Caco-2 (cell line): ENCODE data around the gene LARP4B. TPM values are rescaled to one million over a fixed set of nuclear protein-coding genes. Genes with fewer than 3 reads are reported as not detected.

Experiments used
- BruUV-seq: library from RNA; stranded (reverse); fragments of 400-500 nt; replicated peaks from 2 replicates; lab custom pipeline; 2021; lab: Mats Ljungman, UMichigan
- CTCF ChIA-PET: fragments of 300-600 bp; sonication (Branson Sonifier 250); formaldehyde crosslinking; loops from one replicate; lab custom pipeline; 2022; ENCODE audit warnings: antibody characterized with exemption; lab: Charles Lee
- POLR2A ChIA-PET: fragments of 300-600 bp; sonication (Branson Sonifier 250); formaldehyde crosslinking; loops from one replicate; lab custom pipeline; 2022; ENCODE audit warnings: antibody characterized with exemption; lab: Charles Lee
- DNase-seq, 2 experiments: peaks; one replicate each; pipeline versions ENCODE4 v3.0.0 to v3.0.0-alpha.2; 2020 to 2022
- H3K27me3 ChIP-seq: replicated peaks from 2 replicates; pipeline ENCODE4 v1.6.0; 2011; ENCODE audit warnings: low read length; ENCODE audit not compliant: control insufficient read depth, insufficient read depth
- H3K36me3 ChIP-seq: 2 replicates; pipeline ENCODE4 v1.5.1; 2011; ENCODE audit warnings: low read length; ENCODE audit not compliant: control insufficient read depth, insufficient read depth
- H3K4me1 ChIP-seq: fragments of 250-450 bp; sonication (Bioruptor Pico); 2 replicates; pipeline ENCODE4 v1.5.1; 2020; ENCODE audit warnings: mild to moderate bottlenecking
- H3K4me3 ChIP-seq: 2 replicates; pipeline ENCODE4 v1.5.1; 2011; ENCODE audit warnings: low read depth, mild to moderate bottlenecking, control low read depth, low read length
- H3K9me3 ChIP-seq: fragments of 250-450 bp; sonication (Bioruptor Pico); 2 replicates; pipeline ENCODE4 v1.5.1; 2020; ENCODE audit warnings: mild to moderate bottlenecking, moderate library complexity
- H3K27ac Mint-ChIP-seq: one replicate; pipeline ENCODE4 v1.8.0; 2022; ENCODE audit warnings: mixed read lengths; ENCODE audit not compliant: unreplicated experiment
- H3K27me3 Mint-ChIP-seq: one replicate; pipeline ENCODE4 v1.8.0; 2022; ENCODE audit warnings: mixed read lengths; ENCODE audit not compliant: insufficient read depth, unreplicated experiment
- H3K36me3 Mint-ChIP-seq: one replicate; pipeline ENCODE4 v1.8.0; 2022; ENCODE audit warnings: mild to moderate bottlenecking, mixed read lengths; ENCODE audit not compliant: insufficient read depth, unreplicated experiment
- H3K4me1 Mint-ChIP-seq: one replicate; pipeline ENCODE4 v1.8.0; 2022; ENCODE audit warnings: low read depth, mixed read lengths; ENCODE audit not compliant: unreplicated experiment
- H3K4me3 Mint-ChIP-seq: one replicate; pipeline ENCODE4 v1.8.0; 2022; ENCODE audit warnings: mild to moderate bottlenecking, moderate library complexity, mixed read lengths; ENCODE audit not compliant: unreplicated experiment
- H3K9me3 Mint-ChIP-seq: one replicate; pipeline ENCODE4 v1.8.0; 2022; ENCODE audit warnings: mixed read lengths; ENCODE audit not compliant: unreplicated experiment
- CTCF ChIP-seq, 2 experiments: fragments of 200-600 bp in 1 of 2; IDR thresholded peaks; 1 replicate in 1 of 2; 2 replicates in 1 of 2; pipeline versions ENCODE4 v1.5.1 to v1.8.0; 2011 to 2022; ENCODE audit warnings: antibody characterized with exemption in 1 of 2, control low read depth in 1 of 2, inconsistent platforms in 1 of 2, low read depth in 1 of 2, low read length in 1 of 2, mild to moderate bottlenecking in 1 of 2, moderate library complexity in 1 of 2; ENCODE audit not compliant: insufficient read depth in 1 of 2, severe bottlenecking in 1 of 2, unreplicated experiment in 1 of 2
- intact Hi-C: fragments of 100-400 bp; cut with micrococcal nuclease; formaldehyde crosslinking; loops from one replicate; pipeline ENCODE4 v1.10.0; 2022; ENCODE audit not compliant: unreplicated experiment
- total RNA-seq: library from RNA; stranded (reverse); gene quantifications from 2 replicates; pipeline ENCODE4 v1.2.3, GENCODE V29; 2022

The LARP4B gene
- total RNA-seq, 1 experiment from 2014 or later, result 235 TPM

- no peaks in the 10 kb centered on the region for H3K27me3 ChIP-seq
- Mint-ChIP-seq H3K9me3 (peaks cover 17% of the 10 kb centered on the region), H3K4me1 (no peaks in the 10 kb centered on the region), H3K27ac (no peak overlapping the region), H3K36me3 (peaks cover 68% of the 10 kb centered on the region), H3K27me3 (no peaks in the 10 kb centered on the region), H3K4me3 (no peak overlapping the region)
- H3K4me3 ChIP-seq, result no peak overlapping the region
- no TSS peak for BruUV-seq
- peaks cover 11% of the 10 kb centered on the region; the same call in 1 of the 2 replicates for H3K4me1 ChIP-seq
- TF ChIP-seq CTCF (IDR thresholded peaks at IDR 0.05; ENCODE audit: insufficient read depth in 1 of 2, low read depth in 1 of 2, low read length in 1 of 2, severe bottlenecking in 1 of 2, unreplicated experiment in 1 of 2), result no peak
- DNase-seq, result peak in 1 of 2 experiments; percentile 37
- intact Hi-C loops, result no loop called here
- CTCF ChIA-PET, result interaction anchor here (1.4 to 2.7 kb wide), 2 partner anchors 20 to 279 kb away, joined by 3 to 26 read pairs; no protein-coding TSS in a partner anchor
- peaks cover 3% of the 10 kb centered on the region; the same call in 1 of the 2 replicates for H3K9me3 ChIP-seq
- POLR2A ChIA-PET, result no interaction called here
- no peaks in the 10 kb centered on the region for H3K36me3 ChIP-seq
Observed at GRCh38 chr10:790821-791551, 140.5 kb downstream of the LARP4B start.

GRCh38 chr10:789831-790701 lies 141.4 kb downstream of the LARP4B start:
- peak overlapping the region; percentile 93 for H3K4me3 Mint-ChIP-seq
- ChIA-PET CTCF (interaction anchor here (0.8 to 2.7 kb wide), 7 partner anchors 18 to 279 kb away, joined by 3 to 26 read pairs (median 3); no protein-coding TSS in a partner anchor), POLR2A (no interaction called here)
- no peak for TF ChIP-seq CTCF (IDR thresholded peaks at IDR 0.05; ENCODE audit: insufficient read depth in 1 of 2, low read depth in 1 of 2, low read length in 1 of 2, severe bottlenecking in 1 of 2, unreplicated experiment in 1 of 2)
- BruUV-seq, result no TSS peak
- no peaks in the 10 kb centered on the region for H3K27me3 ChIP-seq
- H3K4me1 Mint-ChIP-seq, result no peaks in the 10 kb centered on the region
- peak overlapping the region; percentile 68 for H3K27ac Mint-ChIP-seq
- DNase-seq, result peak in 1 of 2 experiments; percentile 47
- intact Hi-C loops, result loop anchor here (1.0 to 10.0 kb wide), 4 partner anchors 100 to 375 kb away; no protein-coding TSS in a partner anchor
- peaks cover 67% of the 10 kb centered on the region for H3K36me3 Mint-ChIP-seq
- H3K9me3 Mint-ChIP-seq, result peaks cover 9% of the 10 kb centered on the region
- H3K4me3 ChIP-seq, result peak overlapping the region; percentile 46
- no peaks in the 10 kb centered on the region for H3K9me3 ChIP-seq
- no peaks in the 10 kb centered on the region for H3K27me3 Mint-ChIP-seq
- H3K36me3 ChIP-seq, result no peaks in the 10 kb centered on the region
- peaks cover 11% of the 10 kb centered on the region; the same call in 1 of the 2 replicates for H3K4me1 ChIP-seq
